PC-3 (cell line): ENCODE results near the gene RYK.

Experiments
- EZH2 ChIP-seq: fragments of 300-600 bp; sonication (generic); IDR thresholded peaks from one replicate; pipeline ENCODE4 v1.6.1; 2017; ENCODE audit warnings: antibody characterized with exemption, mild to moderate bottlenecking, low read length; ENCODE audit not compliant: unreplicated experiment
- EZH2phosphoT487 ChIP-seq: fragments of 300-600 bp; sonication (generic); IDR thresholded peaks from 2 replicates; pipeline ENCODE4 v1.6.1; 2018; ENCODE audit warnings: mild to moderate bottlenecking, antibody characterized with exemption, low read length, borderline replicate concordance
- TF ChIP-seq, protein P1 (sequence below): fragments of 300-600 bp; sonication (generic); conservative IDR thresholded peaks from 2 replicates; pipeline ENCODE4 v1.5.1; 2017; ENCODE audit warnings: antibody characterized with exemption, low read depth, mild to moderate bottlenecking, low read length

DNA sequence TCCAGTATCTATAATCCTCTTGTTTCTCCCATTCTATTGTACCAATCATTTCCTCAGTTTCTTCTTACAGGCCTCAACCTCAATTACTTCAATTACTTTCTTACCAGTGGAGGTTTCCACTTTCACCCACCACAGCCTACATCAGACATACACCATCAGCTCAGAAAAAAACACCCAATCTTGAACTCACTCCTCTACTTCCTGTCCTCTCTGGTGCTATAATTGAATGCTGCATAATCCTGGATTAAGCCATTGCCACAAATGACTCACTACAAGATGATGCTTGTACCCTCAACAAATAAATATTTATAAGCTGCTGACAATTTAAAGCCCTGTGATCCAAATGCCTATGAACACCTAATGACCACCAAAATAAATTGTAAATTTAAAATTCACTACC is 18.5 kb downstream of the RYK start:
- TF ChIP-seq, protein P1, sequence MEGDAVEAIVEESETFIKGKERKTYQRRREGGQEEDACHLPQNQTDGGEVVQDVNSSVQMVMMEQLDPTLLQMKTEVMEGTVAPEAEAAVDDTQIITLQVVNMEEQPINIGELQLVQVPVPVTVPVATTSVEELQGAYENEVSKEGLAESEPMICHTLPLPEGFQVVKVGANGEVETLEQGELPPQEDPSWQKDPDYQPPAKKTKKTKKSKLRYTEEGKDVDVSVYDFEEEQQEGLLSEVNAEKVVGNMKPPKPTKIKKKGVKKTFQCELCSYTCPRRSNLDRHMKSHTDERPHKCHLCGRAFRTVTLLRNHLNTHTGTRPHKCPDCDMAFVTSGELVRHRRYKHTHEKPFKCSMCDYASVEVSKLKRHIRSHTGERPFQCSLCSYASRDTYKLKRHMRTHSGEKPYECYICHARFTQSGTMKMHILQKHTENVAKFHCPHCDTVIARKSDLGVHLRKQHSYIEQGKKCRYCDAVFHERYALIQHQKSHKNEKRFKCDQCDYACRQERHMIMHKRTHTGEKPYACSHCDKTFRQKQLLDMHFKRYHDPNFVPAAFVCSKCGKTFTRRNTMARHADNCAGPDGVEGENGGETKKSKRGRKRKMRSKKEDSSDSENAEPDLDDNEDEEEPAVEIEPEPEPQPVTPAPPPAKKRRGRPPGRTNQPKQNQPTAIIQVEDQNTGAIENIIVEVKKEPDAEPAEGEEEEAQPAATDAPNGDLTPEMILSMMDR, result no peak
- TF ChIP-seq EZH2 (no peak), EZH2phosphoT487 (no peak)
